Epithelial cell of prostate (primary cell): ENCODE measurements around the gene TRAF3.
"Not testable (repeated sequence)": the region's sequence is repeated elsewhere in the genome, so short reads cannot be mapped to it uniquely, and the experiment has no call there.

Source experiments
- DNase-seq: peaks from one replicate; pipeline ENCODE4 v3.0.0-alpha.2; 2011; ENCODE audit warnings: low read depth, low spot score
- H3K27ac ChIP-seq: fragments of 450-650 bp; 2 replicates; pipeline ENCODE4 v1.5.1; 2017; ENCODE audit warnings: mild to moderate bottlenecking

The TRAF3 gene

GRCh38 chr14:102878970-102879460 lies 101.8 kb downstream of the TRAF3 start:
- peak overlapping the region; percentile 34 for H3K27ac ChIP-seq
- DNase-seq, result no peak

- no peak for DNase-seq
- H3K27ac ChIP-seq, result no peak overlapping the region
Measured at GRCh38 chr14:102882226-102882906, 105.1 kb downstream of the TRAF3 start.

- no peak overlapping the region for H3K27ac ChIP-seq
- DNase-seq, result no peak
Measured at GRCh38 chr14:102883089-102883541, 105.9 kb downstream of the TRAF3 start.

GRCh38 chr14:102883554-102883953 lies 106.3 kb downstream of the TRAF3 start:
- H3K27ac ChIP-seq, result no peak overlapping the region
- DNase-seq, result no peak

GRCh38 chr14:102885737-102886447 lies 108.6 kb downstream of the TRAF3 start:
- DNase-seq, result no peak
- H3K27ac ChIP-seq, result no peak overlapping the region

GRCh38 chr14:102888748-102889147 lies 111.5 kb downstream of the TRAF3 start:
- no peak overlapping the region for H3K27ac ChIP-seq
- no peak for DNase-seq

- no peak for DNase-seq
- H3K27ac ChIP-seq, result no peak overlapping the region
Measured at GRCh38 chr14:102889615-102890014, 112.4 kb downstream of the TRAF3 start.

GRCh38 chr14:102891111-102891510 lies 113.9 kb downstream of the TRAF3 start:
- no peak overlapping the region for H3K27ac ChIP-seq
- DNase-seq, result no peak

- H3K27ac ChIP-seq, result no peak overlapping the region
- DNase-seq, result no peak
Measured at GRCh38 chr14:102891556-102891955, 114.3 kb downstream of the TRAF3 start.

- H3K27ac ChIP-seq, result no peak overlapping the region
- no peak for DNase-seq
Measured at GRCh38 chr14:102892651-102893050, 115.4 kb downstream of the TRAF3 start.

GRCh38 chr14:102893452-102893851 lies 116.2 kb downstream of the TRAF3 start:
- DNase-seq, result no peak
- H3K27ac ChIP-seq, result no peak overlapping the region

GRCh38 chr14:102896735-102897134 lies 119.5 kb downstream of the TRAF3 start:
- not testable (repeated sequence) for H3K27ac ChIP-seq, DNase-seq

GRCh38 chr14:102897299-102898027 lies 120.2 kb downstream of the TRAF3 start:
- no peak overlapping the region for H3K27ac ChIP-seq
- DNase-seq, result no peak

GRCh38 chr14:102898298-102898697 lies 121.0 kb downstream of the TRAF3 start:
- no peak for DNase-seq
- H3K27ac ChIP-seq, result no peak overlapping the region

- no peak overlapping the region for H3K27ac ChIP-seq
- DNase-seq, result no peak
Measured at GRCh38 chr14:102898776-102899515, 121.7 kb downstream of the TRAF3 start.

GRCh38 chr14:102899516-102899900 lies 122.3 kb downstream of the TRAF3 start:
- H3K27ac ChIP-seq, result no peak overlapping the region
- no peak for DNase-seq

GRCh38 chr14:102900631-102901571 lies 123.7 kb downstream of the TRAF3 start:
- DNase-seq, result no peak
- H3K27ac ChIP-seq, result no peak overlapping the region

GRCh38 chr14:102901633-102902032 lies 124.4 kb downstream of the TRAF3 start:
- no peak overlapping the region for H3K27ac ChIP-seq
- DNase-seq, result no peak

GRCh38 chr14:102902086-102902485 lies 124.8 kb downstream of the TRAF3 start:
- no peak for DNase-seq
- H3K27ac ChIP-seq, result no peak overlapping the region
